Mononuclear cell (primary cell): ENCODE results near the gene INPPL1. TPM values are rescaled to one million over a fixed set of nuclear protein-coding genes. Genes with fewer than 3 reads are reported as not detected.

Experiments used
- H3K27me3 ChIP-seq: 2 replicates; pipeline ENCODE4 v1.6.0; 2011; ENCODE audit warnings: low read length, control low read depth; ENCODE audit not compliant: insufficient read depth
- H3K4me1 ChIP-seq: 2 replicates; pipeline ENCODE4 v1.5.1; 2011; ENCODE audit warnings: mild to moderate bottlenecking, low read length, control low read depth; ENCODE audit not compliant: insufficient read depth
- H3K4me3 ChIP-seq: 2 replicates; pipeline ENCODE4 v1.5.1; 2011; ENCODE audit warnings: mild to moderate bottlenecking, low read length, moderate library complexity
- H3K9me3 ChIP-seq: 2 replicates; pipeline ENCODE4 v1.5.1; 2011; ENCODE audit warnings: low read depth, mild to moderate bottlenecking, control low read depth, low read length
- total RNA-seq: library from RNA; depleted of rRNA; stranded (reverse); fragments of >200 nt; gene quantifications from one replicate; pipeline ENCODE4 v1.2.3, GENCODE V29; 2012

The INPPL1 gene
- total RNA-seq, 1 donor = 49.2 TPM

DNA sequence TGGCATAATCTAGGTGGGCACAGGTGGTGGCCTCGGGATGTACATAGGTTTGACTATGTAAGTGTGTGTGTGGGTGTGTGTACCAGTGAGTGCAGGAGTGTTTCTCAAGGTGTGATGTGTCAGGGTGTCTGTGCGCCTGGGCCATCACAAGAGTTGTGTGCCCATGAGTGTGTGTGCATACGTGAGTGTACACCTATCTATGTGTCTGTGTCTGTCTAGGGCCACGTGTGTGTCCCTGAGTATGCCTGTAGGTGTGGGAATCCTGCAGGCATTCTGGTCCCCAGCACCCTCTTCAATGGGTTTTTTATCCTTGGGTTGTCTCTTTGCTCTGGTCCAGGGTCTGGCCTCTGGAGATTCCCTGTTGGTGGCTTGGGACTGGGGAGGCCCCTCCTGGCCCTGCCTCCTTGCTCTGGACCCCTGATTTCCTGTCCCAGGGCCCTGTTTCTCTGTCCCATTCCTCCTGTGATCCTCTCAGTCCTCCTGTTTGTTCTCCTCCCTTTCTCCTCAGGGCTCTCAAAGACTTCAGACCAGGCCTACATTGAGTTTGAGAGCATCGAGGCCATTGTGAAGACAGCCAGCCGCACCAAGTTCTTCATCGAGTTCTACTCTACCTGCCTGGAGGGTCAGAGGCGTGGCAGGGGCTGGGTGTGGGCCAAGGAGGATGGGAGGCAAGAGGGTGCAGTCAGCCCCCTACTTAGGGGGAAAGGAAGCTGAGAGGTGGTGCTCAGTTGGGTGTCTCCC, 9.4 kb downstream of the INPPL1 start:
- H3K27me3 ChIP-seq = peaks cover 3% of the 10 kb centered on the region
- H3K9me3 ChIP-seq = no peaks in the 10 kb centered on the region
- no peak overlapping the region for H3K4me3 ChIP-seq
- peaks cover 2% of the 10 kb centered on the region for H3K4me1 ChIP-seq

DNA sequence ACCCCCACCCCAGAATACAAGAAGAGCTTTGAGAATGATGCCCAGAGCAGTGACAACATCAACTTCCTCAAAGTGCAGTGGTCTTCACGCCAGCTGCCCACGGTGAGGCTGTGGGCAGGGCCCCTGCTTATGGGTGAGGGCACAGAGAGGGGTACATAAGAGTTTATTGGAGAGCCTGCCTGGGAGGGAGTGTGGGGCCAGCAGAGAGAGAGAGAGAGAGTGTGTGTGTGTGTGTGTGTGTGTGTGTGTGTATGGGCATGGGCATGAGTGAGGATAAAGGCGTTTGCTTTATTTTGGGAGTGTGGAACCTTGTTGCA, 9.9 kb downstream of the INPPL1 start:
- peaks cover 7% of the 10 kb centered on the region for H3K4me1 ChIP-seq
- H3K27me3 ChIP-seq = peaks cover 8% of the 10 kb centered on the region
- H3K4me3 ChIP-seq = no peak overlapping the region
- no peaks in the 10 kb centered on the region for H3K9me3 ChIP-seq

DNA sequence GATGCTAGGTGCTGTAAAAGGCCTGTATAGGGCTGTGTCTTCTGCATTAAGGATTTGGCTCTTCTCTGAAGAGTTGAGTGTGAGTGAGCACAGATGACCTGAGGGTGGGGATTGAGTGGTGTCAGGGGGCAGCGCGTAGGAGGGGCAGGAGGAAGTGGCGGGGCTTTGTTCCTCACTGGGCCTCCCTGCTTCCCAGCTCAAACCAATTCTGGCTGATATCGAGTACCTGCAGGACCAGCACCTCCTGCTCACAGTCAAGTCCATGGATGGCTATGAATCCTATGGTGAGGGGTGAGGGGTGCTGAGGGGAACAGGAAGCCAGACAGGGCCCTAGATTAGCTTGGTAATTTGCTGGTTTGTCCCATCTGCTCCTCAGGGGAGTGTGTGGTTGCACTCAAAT, 10.4 kb downstream of the INPPL1 start:
- Histone ChIP-seq H3K4me3 (no peak overlapping the region), H3K9me3 (no peaks in the 10 kb centered on the region), H3K27me3 (peaks cover 9% of the 10 kb centered on the region), H3K4me1 (peaks cover 10% of the 10 kb centered on the region)

DNA sequence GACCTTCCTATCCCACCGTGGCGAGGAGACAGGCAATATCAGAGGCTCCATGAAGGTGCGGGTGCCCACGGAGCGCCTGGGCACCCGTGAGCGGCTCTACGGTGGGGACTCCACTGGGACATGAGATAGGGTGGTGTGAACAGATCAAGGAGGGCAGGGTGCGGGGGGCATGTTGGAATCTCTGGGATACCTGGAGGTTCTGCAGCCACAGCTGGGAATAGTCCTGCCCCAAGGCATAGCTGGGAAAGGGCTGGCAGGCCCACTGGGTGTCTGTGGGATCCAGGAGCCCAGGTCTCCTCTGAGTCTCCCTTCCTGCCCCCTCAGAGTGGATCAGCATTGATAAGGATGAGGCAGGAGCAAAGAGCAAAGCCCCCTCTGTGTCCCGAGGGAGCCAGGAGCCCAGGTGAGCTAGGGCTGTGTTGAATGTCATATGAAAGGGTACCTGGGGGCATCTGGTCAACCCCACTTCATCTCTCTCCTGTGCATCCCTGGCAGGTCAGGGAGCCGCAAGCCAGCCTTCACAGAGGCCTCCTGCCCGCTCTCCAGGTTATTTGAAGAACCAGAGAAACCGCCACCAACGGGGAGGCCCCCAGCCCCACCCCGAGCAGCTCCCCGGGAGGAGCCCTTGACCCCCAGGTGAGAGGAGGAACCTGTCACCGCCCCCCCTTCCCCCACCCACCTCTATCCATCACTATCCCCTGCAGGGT, 10.9 kb downstream of the INPPL1 start:
- Histone ChIP-seq H3K4me3 (no peak overlapping the region), H3K9me3 (no peaks in the 10 kb centered on the region), H3K4me1 (peaks cover 16% of the 10 kb centered on the region), H3K27me3 (peaks cover 15% of the 10 kb centered on the region)

DNA sequence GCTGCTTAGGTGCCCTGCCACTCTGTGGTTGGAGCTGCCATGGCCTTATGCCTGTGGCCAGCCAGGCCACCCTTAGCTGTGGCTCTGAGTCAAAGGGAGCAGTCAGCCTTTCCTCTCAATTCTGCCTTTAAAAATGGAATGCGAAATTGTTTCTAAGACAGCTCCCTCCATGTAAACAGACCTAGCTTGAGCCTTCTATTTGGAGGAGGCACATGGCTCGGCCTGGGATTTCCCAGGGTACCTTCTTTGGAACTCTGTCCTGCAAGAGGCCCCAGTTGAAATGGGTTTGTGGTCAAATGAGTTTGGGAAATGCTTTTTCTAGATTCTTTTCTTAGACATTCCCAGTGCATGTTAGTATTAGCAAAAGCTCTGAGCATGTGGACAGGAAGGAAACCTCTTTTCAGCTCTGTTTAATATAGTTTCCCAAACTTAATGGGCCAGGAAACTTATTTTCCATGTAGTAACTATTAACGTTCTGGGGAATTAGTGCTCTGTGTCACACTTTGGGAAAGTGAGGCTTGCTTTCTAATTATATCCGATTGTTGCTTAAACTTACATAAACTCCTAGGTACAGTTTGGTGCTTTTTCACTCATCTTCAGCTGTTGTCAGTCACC, 11.6 kb downstream of the INPPL1 start:
- Histone ChIP-seq H3K9me3 (no peaks in the 10 kb centered on the region), H3K4me3 (no peak overlapping the region), H3K27me3 (peaks cover 21% of the 10 kb centered on the region), H3K4me1 (peaks cover 21% of the 10 kb centered on the region)

DNA sequence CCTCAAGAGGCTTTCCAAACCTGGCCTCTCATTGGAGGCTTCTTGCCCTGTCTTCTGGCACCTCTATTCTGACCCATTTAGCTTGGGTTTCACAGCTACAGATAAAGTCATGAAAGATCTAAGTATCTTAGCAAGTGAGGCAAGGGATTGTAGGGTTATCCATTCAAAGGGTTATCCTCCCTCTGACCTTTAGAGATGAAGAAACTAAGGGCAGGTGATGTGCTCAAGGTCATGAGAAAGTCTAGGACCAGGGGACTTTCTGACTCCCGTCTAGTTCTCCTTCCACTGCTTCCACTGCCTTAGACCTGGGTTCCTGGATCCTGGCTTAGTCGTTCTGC, 12.2 kb downstream of the INPPL1 start:
- peaks cover 21% of the 10 kb centered on the region for H3K4me1 ChIP-seq
- H3K4me3 ChIP-seq = no peak overlapping the region
- no peaks in the 10 kb centered on the region for H3K9me3 ChIP-seq
- peaks cover 24% of the 10 kb centered on the region for H3K27me3 ChIP-seq

DNA sequence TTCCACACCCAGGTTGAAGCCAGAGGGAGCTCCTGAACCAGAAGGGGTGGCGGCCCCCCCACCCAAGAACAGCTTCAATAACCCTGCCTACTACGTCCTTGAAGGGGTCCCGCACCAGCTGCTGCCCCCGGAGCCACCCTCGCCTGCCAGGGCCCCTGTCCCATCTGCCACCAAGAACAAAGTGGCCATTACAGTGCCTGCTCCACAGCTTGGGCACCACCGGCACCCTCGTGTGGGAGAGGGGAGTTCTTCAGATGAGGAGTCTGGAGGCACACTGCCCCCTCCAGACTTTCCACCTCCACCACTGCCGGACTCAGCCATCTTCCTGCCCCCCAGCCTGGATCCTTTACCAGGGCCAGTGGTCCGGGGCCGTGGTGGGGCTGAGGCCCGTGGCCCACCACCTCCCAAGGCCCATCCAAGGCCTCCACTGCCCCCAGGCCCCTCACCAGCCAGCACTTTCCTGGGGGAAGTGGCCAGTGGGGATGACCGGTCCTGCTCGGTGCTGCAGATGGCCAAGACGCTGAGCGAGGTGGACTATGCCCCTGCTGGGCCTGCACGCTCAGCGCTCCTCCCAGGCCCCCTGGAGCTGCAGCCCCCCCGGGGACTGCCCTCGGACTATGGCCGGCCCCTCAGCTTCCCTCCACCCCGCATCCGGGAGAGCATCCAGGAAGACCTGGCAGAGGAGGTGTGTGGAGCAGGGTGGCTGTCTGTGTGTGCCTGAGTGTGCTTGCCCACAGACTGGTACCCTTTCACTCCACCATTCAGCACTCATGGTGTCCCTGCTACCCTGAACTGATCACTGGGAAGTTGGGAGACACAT, 12.8 kb downstream of the INPPL1 start:
- Histone ChIP-seq H3K4me3 (no peak overlapping the region), H3K9me3 (no peaks in the 10 kb centered on the region), H3K4me1 (peaks cover 21% of the 10 kb centered on the region), H3K27me3 (peaks cover 29% of the 10 kb centered on the region)

DNA sequence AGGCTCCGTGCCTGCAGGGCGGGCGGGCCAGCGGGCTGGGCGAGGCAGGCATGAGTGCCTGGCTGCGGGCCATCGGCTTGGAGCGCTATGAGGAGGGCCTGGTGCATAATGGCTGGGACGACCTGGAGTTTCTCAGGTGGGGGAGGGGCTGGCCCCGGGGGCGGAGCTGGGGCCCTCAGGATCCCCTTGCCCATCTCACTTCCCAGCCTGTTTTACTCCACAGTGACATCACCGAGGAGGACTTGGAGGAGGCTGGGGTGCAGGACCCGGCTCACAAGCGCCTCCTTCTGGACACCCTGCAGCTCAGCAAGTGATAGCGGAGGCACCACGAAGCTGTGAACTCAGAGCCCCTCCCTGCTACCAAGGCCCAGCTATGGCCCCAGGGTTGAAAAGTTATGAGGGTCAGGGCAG, 13.5 kb downstream of the INPPL1 start:
- Histone ChIP-seq H3K4me1 (peaks cover 21% of the 10 kb centered on the region), H3K9me3 (no peaks in the 10 kb centered on the region), H3K27me3 (peaks cover 37% of the 10 kb centered on the region), H3K4me3 (no peak overlapping the region)

DNA sequence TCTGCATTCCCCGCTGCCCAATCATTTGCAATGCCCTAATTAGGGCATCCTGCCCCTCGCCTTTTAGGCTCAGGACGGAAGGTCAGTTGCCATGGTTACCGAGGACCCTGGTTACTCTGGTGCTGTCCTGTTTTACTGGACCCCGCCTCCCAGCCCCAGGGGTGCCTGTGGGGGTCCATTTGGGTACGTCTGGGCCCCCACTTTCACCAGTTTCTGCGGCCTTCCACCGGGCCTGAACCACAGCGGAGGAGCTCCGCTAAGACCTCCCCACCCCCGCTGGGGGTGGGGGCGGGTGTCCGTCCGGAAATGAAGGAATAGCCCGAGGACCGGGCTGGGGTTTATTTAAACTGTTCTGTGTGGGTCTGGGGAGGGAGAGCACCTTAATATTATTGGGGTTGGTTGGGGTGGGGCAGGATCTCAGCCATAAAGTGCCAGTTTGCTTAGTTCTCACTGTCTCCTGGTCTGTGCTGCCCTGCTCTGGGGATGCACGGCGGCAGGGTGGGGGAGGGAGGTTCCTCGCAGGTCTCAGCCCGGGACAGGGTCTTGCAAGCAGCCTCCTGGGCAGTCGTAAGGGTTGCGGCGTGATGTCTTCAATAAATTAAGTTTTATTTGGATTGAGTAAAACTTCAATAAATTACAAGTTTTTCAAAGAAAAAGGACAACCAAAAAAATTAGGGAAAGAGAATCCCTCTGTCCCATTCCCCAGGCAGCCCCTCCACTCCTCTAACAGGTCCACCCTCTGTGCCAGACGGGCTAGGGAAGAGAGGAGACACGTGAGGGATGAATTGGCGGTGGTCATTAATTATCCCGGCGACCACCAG, 14.1 kb downstream of the INPPL1 start:
- H3K9me3 ChIP-seq = no peaks in the 10 kb centered on the region
- peaks cover 26% of the 10 kb centered on the region for H3K4me1 ChIP-seq
- no peak overlapping the region for H3K4me3 ChIP-seq
- peaks cover 43% of the 10 kb centered on the region for H3K27me3 ChIP-seq

DNA sequence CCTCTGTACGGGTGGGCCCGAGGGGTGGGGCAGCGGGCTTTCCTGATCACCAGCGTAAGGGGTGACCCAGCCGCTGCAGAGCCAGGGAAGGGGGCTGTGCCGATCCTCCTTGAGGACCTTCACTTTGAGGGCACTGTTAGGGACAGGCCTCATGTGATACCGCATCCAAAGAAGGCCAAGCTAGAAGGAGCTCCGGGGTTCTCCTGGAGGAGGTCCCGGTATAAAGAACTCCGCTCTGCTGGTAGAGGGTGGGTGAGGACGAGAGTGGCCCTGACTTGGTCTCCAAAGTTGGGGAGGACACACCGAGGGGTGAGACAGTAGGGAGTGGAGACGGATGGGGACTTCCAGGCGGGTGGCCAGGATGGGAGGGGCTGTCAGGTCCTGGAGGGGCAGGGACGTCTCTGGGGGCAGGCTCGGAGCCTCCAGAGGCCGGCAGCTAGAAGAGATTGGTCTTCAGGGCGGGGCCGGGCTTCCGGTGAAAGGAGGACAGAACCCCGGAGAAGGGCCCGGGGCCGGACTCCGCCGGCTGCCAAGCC, 14.8 kb downstream of the INPPL1 start:
- Histone ChIP-seq H3K4me1 (peaks cover 26% of the 10 kb centered on the region), H3K27me3 (peaks cover 45% of the 10 kb centered on the region), H3K9me3 (no peaks in the 10 kb centered on the region), H3K4me3 (no peak overlapping the region)

DNA sequence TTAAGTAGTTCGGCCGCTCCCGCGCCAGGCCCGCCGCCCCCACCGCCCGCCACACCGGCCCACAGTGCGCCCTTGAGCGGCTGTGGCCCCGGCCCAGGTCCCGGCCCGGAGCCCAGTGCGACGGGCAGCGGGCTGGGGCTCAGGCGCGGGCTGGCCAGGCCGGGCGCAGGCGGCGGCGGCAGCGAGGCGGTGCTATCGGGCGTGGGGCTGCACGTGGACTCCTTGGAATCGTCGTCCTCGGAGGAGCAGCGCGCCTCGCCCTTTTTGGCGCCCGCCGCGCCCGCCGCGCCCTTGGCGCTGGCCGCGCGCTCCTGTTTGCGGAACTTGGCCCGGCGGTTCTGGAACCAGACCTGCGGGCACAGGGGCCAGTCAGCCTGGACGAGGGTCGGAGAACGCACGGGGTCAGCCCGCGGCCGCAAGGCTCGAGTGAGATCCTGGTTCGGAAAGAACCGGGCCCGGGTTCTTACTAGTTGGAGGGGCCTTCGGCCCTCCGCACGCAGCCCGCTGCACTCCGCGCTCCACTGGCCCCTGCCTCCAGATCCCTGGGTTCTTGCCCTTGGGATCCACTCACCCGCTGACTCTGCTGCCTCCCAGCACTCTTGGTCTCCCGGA, 15.4 kb downstream of the INPPL1 start:
- peaks cover 26% of the 10 kb centered on the region for H3K4me1 ChIP-seq
- no peaks in the 10 kb centered on the region for H3K9me3 ChIP-seq
- H3K4me3 ChIP-seq = no peak overlapping the region
- H3K27me3 ChIP-seq = peaks cover 51% of the 10 kb centered on the region

DNA sequence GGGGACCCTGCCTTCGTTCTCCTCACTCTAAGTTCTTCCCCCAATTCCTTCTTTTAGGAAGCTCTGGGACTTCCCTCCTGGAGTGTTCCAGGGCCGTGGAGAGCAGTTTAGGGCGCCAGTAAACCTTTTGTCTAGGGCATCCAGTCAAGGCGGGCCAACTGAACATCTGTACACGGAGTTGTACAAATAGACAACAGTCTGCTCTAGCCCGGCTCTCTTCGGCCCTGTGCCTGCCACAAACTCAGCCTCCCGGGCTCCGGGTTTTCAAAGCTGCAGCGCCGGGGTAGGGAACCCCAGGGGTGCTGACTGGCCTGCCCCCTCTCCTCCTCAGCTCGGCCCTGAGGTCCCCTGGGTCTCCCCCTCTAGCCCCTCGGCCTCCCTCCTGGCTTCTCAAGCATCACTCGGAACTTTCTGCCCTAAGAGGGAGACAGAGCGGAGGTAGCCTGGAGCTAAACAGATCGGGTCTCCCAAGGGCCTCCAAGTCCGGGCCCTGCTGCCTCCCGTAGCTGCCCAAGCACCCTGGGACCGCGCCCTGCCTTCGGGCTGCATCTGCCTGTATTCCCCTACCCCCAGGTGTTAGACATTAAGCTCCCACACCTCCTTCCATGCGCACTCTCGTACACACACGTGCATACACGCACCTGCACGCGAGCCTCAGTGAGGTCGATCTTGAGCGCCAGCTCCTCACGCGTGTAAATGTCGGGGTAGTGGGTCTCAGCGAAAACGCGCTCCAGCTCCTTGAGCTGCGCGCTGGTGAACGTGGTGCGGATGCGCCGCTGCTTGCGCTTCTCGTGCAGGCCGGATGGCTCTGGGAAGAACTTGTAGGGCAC, 16.1 kb downstream of the INPPL1 start:
- H3K27me3 ChIP-seq = peaks cover 58% of the 10 kb centered on the region
- no peak overlapping the region for H3K4me3 ChIP-seq
- no peaks in the 10 kb centered on the region for H3K9me3 ChIP-seq
- peaks cover 26% of the 10 kb centered on the region for H3K4me1 ChIP-seq

DNA sequence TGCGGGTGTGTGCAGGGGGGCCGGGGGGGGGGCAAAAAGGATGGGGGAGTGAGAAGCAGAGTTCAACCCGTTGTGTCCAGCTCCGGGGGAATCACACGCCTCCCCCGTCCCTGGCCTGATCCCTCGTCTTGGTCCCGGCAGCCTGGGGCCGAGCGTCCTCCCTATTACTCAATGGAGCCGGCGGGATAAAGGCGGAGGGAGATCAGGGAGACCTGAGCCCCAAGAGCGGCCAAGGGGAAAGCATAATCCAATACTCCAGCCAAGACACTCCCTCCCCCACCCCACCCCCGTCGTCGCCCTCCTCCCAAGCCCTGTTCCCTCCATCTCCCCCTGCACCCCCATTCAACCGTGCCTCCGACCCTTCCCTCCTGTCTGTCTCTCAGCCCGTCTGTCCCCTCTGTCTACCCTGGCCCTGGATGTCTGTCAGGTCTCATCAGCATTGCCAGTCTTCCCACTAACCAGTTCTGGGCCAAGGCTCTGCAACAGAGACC, 16.8 kb downstream of the INPPL1 start:
- Histone ChIP-seq H3K4me3 (no peak overlapping the region), H3K27me3 (peaks cover 64% of the 10 kb centered on the region), H3K4me1 (peaks cover 26% of the 10 kb centered on the region), H3K9me3 (no peaks in the 10 kb centered on the region)
